GM21717 (cell line): ENCODE data around the gene HPGDS.
"Not testable (repeated sequence)": the region's sequence is repeated elsewhere in the genome, so short reads cannot be mapped to it uniquely, and the experiment has no call there.

ENCODE experiments used
- ATAC-seq: cut with Tn5 transposase; IDR thresholded peaks from one replicate; pipeline ENCODE4 v1.9.1; 2021; ENCODE audit warnings: mild to moderate bottlenecking, moderate library complexity; ENCODE audit not compliant: unreplicated experiment

Gene HPGDS

GRCh38 chr4:94332983-94333590, 9.5 kb downstream of the HPGDS start:
- ATAC-seq, result no peak

GRCh38 chr4:94329933-94330332, 12.7 kb downstream of the HPGDS start:
- no peak for ATAC-seq

GRCh38 chr4:94325835-94326234, 16.8 kb downstream of the HPGDS start:
- ATAC-seq, result no peak

DNA sequence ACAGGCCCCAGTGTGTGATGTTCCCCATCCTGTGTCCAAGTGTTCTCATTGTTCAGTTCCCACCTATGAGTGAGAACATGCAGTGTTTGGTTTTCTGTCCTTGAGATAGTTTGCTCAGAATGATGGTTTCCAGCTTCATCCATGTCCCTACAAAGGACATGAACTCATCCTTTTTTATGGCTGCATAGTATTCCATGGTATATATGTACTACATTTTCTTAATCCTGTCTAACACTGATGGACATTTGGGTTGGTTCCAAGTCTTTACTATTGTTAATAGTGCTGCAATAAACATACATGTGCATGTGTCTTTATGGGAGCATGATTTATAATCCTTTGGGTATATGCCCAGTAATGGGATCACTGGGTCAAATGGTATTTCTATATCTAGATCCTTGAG, 22.7 kb downstream of the HPGDS start:
- ATAC-seq, result not testable (repeated sequence)

GRCh38 chr4:94307231-94307871, 35.3 kb downstream of the HPGDS start:
- ATAC-seq, result no peak

DNA sequence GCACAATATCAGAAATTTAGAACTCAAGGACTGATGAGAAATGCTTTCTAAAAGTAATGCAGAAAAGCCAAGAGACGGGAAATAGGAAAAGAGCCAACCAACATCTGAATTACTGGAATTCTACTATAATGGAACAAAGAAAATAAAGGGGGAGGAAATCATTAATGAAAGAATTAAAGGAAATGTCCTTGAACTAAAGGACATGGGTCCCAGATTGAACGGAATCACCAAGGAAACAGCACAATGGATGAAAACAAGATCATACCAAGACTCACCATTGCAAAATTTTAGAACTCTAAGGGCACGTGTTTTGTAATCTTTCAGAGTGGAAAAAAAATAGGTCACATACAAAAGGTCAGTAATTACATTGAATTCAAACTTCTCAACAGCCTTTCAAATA, 35.9 kb downstream of the HPGDS start:
- ATAC-seq, result no peak

DNA sequence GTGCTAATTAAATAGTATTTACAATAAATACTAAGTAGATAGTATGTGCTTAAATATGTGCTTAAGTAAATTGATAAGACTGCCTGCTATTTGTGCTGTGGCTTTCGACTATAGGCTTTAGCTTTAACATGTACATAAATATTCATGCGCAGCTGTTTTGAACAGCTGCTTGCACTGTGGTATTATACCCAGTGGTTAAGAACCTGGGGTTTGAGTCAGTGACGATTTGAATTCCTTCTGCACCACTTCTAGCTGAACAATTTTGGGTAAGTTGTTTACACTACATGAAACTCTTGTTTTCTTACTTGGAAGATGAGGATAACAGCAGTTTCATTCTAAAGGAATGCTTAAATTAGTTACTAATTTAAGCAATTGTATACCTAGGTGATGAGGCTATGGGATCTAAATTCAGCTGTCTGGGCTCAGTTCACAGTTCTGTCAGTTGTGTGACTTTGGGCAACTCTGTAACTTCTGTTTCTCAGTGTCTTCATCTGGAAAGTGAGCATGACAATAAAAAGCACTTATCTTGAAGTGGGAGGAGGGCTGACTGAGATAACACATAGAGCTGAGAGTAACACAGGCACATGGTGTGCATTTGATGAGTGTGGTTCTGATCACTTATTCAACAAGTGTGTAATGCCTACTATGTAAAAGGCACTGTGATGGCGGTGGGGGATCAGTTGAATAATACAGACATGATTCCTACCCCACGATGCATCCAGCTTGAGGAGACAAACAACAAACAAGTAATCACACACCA, 37.0 kb downstream of the HPGDS start:
- ATAC-seq, result no peak

DNA sequence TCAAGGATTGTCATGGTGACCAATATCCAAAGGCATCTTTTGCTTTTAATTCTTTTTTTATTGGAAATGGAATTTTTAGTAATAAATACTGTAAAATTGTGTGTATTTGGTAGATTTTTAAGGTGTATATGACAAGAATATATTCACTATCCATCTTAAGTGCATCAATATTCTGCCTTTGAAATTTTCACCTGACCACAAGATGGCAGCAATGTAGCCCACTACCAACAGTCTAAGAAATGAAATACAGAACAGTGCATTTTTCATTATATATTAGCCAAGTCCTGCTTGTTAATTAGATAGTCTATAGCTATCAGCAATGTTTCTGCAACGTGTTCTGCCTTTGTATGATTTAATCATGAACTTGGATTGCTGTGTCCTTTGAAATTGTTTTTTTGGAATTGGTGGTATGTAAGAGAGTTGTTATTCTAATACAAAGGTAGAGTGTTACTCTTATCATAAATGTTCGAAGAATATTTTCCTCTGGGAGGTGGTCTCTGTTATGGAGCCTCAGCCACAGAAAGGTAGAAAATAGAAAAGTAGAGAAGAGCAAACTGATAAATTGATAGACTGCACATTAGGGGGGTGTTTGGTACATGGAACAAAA, 38.2 kb downstream of the HPGDS start:
- no peak for ATAC-seq

GRCh38 chr4:94302191-94302590, 40.4 kb downstream of the HPGDS start:
- ATAC-seq, result no peak

GRCh38 chr4:94298725-94299252, 43.8 kb downstream of the HPGDS start:
- no peak for ATAC-seq

- not testable (repeated sequence) for ATAC-seq
Measured at GRCh38 chr4:94295473-94295872, 47.2 kb downstream of the HPGDS start.

DNA sequence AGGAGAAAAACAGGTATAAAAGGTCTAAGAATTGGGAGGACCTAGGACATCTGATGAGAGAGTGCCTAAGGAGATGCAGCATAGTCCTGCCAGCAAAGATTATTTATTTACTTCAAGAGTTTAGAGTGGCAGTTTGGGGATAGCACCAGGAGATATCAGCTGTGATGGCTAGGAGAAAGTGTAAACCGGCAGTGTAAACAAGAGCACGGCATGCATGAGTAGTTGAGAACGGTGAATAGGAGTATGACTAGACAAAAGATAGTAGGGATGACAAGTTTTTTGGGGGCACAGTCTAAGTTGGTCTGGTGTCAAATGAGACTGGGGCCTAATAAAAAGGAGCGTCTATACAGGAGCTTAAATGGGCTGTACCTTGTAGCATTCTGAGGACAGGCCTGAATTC, 48.7 kb downstream of the HPGDS start:
- not testable (repeated sequence) for ATAC-seq

- no peak for ATAC-seq
Measured at GRCh38 chr4:94290245-94290644, 52.4 kb downstream of the HPGDS start.

DNA sequence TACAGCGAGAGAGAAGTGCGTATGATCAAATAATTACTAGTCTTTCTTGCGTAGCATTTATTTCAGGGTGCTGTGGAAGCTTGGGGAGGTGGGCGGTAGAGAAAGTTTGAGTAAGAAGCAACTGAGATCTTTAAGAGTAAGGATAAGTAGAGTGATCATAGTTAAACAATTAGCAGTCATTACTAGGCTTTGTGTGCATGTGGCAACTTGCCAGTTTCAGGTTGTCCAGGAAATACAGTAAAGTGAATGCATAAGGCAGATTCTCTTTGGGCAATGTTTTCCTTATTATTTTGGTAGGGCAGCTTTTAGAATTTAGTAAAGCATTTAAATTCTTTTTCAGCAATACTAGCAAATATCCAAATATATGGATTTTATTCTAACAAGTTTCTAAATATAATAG, 57.0 kb downstream of the HPGDS start:
- no peak for ATAC-seq

DNA sequence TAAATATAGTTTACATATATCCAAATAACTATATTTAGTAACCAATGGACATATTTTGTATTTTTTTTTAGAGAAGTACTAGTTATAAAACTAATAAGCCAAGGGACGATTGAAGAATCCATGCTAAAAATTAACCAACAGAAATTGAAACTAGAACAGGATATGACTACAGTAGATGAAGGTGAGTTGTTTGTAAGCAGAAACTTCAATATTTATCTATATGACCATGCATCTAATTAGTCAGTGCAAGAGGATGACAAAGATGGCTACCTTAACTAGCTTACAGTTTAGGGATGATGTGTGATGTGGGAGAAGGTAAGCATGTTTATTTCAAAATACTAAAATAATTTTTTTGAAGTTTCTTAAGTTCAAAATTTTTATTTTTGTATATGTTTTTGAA, 57.7 kb downstream of the HPGDS start:
- ATAC-seq, result no peak

GRCh38 chr4:94278781-94279180, 63.9 kb downstream of the HPGDS start:
- ATAC-seq, result no peak

- ATAC-seq, result no peak
Measured at GRCh38 chr4:94277534-94277933, 65.1 kb downstream of the HPGDS start.

DNA sequence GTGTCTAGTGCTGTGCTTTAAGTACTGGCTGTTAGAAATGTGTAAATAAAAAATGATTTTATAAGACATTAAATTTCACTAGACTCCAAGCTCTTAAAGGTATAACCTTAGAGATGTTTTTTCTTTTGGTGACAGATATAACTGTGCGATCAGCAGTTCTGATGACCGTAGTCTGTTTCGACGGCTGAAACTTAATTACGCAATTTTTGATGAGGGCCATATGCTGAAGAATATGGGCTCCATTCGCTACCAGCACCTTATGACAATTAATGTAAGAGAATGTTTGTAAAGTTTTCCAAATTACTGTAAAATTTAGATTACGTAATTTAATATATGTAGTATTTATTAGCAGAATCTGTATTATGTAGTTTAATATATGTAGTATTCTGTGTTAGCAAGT, 66.4 kb downstream of the HPGDS start:
- no peak for ATAC-seq

GRCh38 chr4:94274912-94275311, 67.7 kb downstream of the HPGDS start:
- ATAC-seq, result no peak

DNA sequence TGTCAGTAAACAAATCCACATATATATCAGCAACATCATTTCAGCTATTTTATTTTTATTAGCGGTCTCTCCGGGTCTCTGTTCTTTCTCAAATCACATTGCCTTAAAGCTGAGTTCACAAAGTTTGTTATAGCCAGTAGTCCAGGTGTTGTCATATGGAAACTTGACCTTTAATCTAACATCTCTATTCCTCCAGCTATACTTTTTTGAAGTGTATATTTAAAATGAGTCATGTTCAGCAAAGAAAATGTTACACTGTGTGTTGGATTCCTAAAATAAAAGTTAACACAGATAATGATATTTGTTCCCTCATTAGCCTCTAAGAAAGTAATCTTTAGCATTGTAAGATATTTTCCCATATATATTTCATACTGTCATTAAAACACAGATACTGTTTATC, 71.4 kb downstream of the HPGDS start:
- ATAC-seq, result no peak

DNA sequence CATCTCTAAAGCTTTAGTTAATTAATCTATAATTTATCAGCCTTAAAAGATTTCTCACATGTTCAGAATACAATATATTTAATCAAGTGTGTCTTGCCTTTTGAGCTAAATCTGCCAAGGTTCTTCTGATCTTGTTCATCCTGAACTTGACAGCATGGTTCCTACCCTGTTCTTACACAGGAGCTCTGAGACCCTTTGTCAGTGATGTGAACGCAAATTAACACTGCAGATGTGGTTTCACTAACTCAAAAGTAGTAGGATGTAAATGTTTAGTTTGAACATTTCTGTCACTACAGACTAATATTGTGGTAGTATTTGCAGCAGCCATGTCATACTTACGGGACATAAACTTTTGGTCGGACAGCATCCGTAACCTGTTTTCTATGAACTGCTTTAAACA, 75.6 kb downstream of the HPGDS start:
- ATAC-seq, result no peak
